Liver (tissue), 9 donors: Measurements from ENCODE around the gene DNAJC25. TPM values are rescaled to one million over a fixed set of nuclear protein-coding genes. Genes with fewer than 3 reads are reported as not detected.

ENCODE experiments used
- DNase-seq: peaks from one replicate; pipeline ENCODE4 v3.0.0-alpha.2; 2017; ENCODE audit warnings: low spot score
- H3K27ac ChIP-seq, 2 donors: one replicate each; pipeline ENCODE4 v1.7.0; 2013; ENCODE audit warnings: inconsistent platforms in 2 of 2, low read length in 2 of 2, control low read depth in 1 of 2, low read depth in 1 of 2, mild to moderate bottlenecking in 1 of 2
- H3K27me3 ChIP-seq, 4 donors: one replicate each; pipeline versions ENCODE4 v1.6.1 to v1.7.0; 2013; ENCODE audit warnings: low read length in 3 of 4, inconsistent platforms in 1 of 4, mild to moderate bottlenecking in 1 of 4, moderate library complexity in 1 of 4; ENCODE audit not compliant: control insufficient read depth in 4 of 4, insufficient read depth in 4 of 4
- H3K36me3 ChIP-seq, 4 donors: one replicate each; pipeline versions ENCODE4 v1.6.1 to v1.7.0; 2013; ENCODE audit warnings: low read length in 3 of 4, mild to moderate bottlenecking in 3 of 4, low read depth in 1 of 4, moderate library complexity in 1 of 4; ENCODE audit not compliant: control insufficient read depth in 4 of 4, insufficient read depth in 3 of 4
- H3K4me1 ChIP-seq, 4 donors: one replicate each; pipeline versions ENCODE4 v1.6.1 to v1.7.0; 2013; ENCODE audit warnings: low read length in 3 of 4, mild to moderate bottlenecking in 3 of 4, moderate library complexity in 1 of 4; ENCODE audit not compliant: control insufficient read depth in 4 of 4, insufficient read depth in 4 of 4
- H3K4me3 ChIP-seq, 3 donors: one replicate each; pipeline versions ENCODE4 v1.6.1 to v1.7.0; 2013; ENCODE audit warnings: low read length in 3 of 3, control low read depth in 1 of 3, low read depth in 1 of 3, mild to moderate bottlenecking in 1 of 3
- H3K9ac ChIP-seq, 2 donors: one replicate each; pipeline ENCODE4 v1.7.0; 2013; ENCODE audit warnings: low read length in 2 of 2, mild to moderate bottlenecking in 2 of 2, moderate library complexity in 2 of 2, control low read depth in 1 of 2, low read depth in 1 of 2
- H3K9me3 ChIP-seq, 4 donors: one replicate each; pipeline versions ENCODE4 v1.6.1 to v1.7.0; 2013; ENCODE audit warnings: low read length in 3 of 4; ENCODE audit not compliant: control insufficient read depth in 4 of 4
- HNF4A ChIP-seq, 2 donors: conservative IDR thresholded peaks; 2 replicates each; pipeline ENCODE4 v1.6.1; 2016; ENCODE audit warnings: antibody characterized with exemption in 2 of 2, mild to moderate bottlenecking in 2 of 2
- SP1 ChIP-seq: IDR thresholded peaks from 2 replicates; pipeline ENCODE4 v1.6.1; 2018; ENCODE audit warnings: antibody characterized with exemption, mild to moderate bottlenecking
- YY1 ChIP-seq: IDR thresholded peaks from 2 replicates; pipeline ENCODE4 v1.6.1; 2016; ENCODE audit warnings: antibody characterized with exemption, mild to moderate bottlenecking
- WGBS: extraction: QIAGEN DNeasy Blood & Tissue Kit; methylation state at CpG from one replicate; pipeline ENCODE4 v1.1.7; 2013; 5-methylcytosine and 5-hydroxymethylcytosine counted together
- polyA plus RNA-seq, 2 donors: library from polyadenylated mRNA; stranded (reverse) in 1 of 2; unstranded in 1 of 2; fragments of 200-250 nt in 1 of 2; fragments of >200 nt in 1 of 2; fragmentation: Nextera tagmentation in 1 of 2; extraction: Ambion mirVana in 1 of 2; gene quantifications; one replicate each; pipeline versions ENCODE4 v1.2.1 to v1.2.3, GENCODE V29; 2013 to 2015
- total RNA-seq, 2 donors: library from RNA; depleted of rRNA; stranded (reverse); fragments of >200 nt; gene quantifications; one replicate each; pipeline ENCODE4 v1.2.3, GENCODE V29; 2014
- donor health status: healthy.
- donor health status: healthy.
- donor health status: healthy.
- donor health status: healthy.
- donor health status: healthy.

Gene DNAJC25
- total and polyA plus RNA-seq, 4 donors, result 9.3 to 17.8 (median 15.3) TPM

GRCh38 chr9:111700776-111701175 lies 69.6 kb downstream of the DNAJC25 start:
- H3K4me1 ChIP-seq, result peaks cover 0 to 5% (median 2%) of the 10 kb centered on the region in 4 donors
- H3K27ac ChIP-seq, result no peak overlapping the region
- H3K4me3 ChIP-seq, result no peak overlapping the region
- no peak overlapping the region for H3K9ac ChIP-seq
- no peaks in the 10 kb centered on the region for H3K9me3 ChIP-seq
- TF ChIP-seq HNF4A (conservative IDR thresholded peaks at IDR 0.05), result peak; percentile 29 to 63
- TF ChIP-seq YY1, result no peak
- TF ChIP-seq SP1, result peak; percentile 8
- H3K36me3 ChIP-seq, result no peaks in the 10 kb centered on the region
- H3K27me3 ChIP-seq, result no peaks in the 10 kb centered on the region
- 66% methylated on average over 1 of the region's 1 CpG for WGBS
- no peak for DNase-seq

Other genes starting within 250 kb of the DNAJC25 start
- 10 to 100 TPM; 32.2 to 60.8 TPM for gene ECPAS, start 147.0 kb upstream of the DNAJC25 start, total RNA-seq
- gene ECPAS, start 147.0 kb upstream of the DNAJC25 start, polyA plus RNA-seq, result 10 to 100 TPM; 14.7 to 20.3 TPM
- 1 to 10 TPM in 1 of 2 donors, under 1 TPM in 1; 0.84 to 2.5 TPM for gene ZNF483, start 106.2 kb upstream of the DNAJC25 start, total RNA-seq
- under 1 TPM; 0.03 to 0.46 TPM for gene ZNF483, start 106.2 kb upstream of the DNAJC25 start, polyA plus RNA-seq
- gene PTGR1, start 31.7 kb upstream of the DNAJC25 start, total RNA-seq, result 100 to 1,000 TPM in 1 of 2 donors, 10 to 100 TPM in 1; 53.1 to 324 TPM
- 100 to 1,000 TPM; 618 to 784 TPM for gene PTGR1, start 31.7 kb upstream of the DNAJC25 start, polyA plus RNA-seq
- 10 to 100 TPM; 15.9 to 20.2 TPM for gene GNG10, start 30.3 kb downstream of the DNAJC25 start, total RNA-seq
- 10 to 100 TPM; 22.4 to 24.3 TPM for gene GNG10, start 30.3 kb downstream of the DNAJC25 start, polyA plus RNA-seq
- gene SHOC1, start 163.6 kb downstream of the DNAJC25 start, total RNA-seq, result not detected
- gene SHOC1, start 163.6 kb downstream of the DNAJC25 start, polyA plus RNA-seq, result under 1 TPM in 1 of 2 donors, not detected in 1; 0.13 TPM